Kidney glomerular epithelial cell (primary cell): ENCODE results near the gene TMEM63A.
"Not testable (repeated sequence)": the region's sequence is repeated elsewhere in the genome, so short reads cannot be mapped to it uniquely, and the experiment has no call there.

Experiments
- DNase-seq: peaks from one replicate; lab custom pipeline; 2025; lab: John Stamatoyannopoulos, UW

The TMEM63A gene

DNA sequence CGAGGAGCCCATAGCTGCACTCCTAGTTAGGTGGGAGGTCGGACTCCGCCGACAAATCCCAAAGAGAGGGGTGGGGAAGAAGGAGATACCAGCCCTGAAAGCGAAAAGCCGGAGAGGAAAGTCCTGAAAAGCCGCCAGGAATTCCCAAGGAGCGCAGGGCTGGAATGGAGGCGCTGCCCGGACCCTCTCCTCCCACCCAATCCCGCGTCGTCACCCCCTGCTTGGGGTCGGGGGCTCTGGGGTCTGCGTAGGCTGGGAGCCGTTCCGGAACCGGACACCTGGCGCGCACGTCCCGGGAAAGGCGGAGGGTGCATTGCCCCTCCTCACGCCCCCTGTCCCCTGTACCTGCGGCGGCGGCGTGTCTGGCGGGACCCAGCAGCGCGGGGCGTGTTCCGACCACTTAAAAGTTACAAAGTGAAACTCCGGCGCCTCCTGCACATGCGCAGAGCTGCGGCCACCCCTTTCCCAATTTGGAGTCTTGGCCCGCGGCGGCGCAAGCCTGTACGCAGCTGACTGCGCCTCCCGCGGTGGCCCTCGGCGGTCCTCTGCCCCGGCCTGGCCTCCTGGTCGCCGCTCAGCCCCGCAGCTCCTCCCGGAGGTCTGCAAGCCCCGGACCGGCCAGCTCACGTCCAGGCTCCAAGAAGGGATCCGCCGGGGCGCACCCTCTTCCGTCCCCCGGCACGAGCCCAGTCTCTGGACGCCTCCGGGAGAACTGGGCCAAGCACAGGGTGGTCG lies at the start of gene TMEM63A:
Gene TMEM63A, minus strand, starts transcription at position 422 of the 735 bp plus-strand sequence. CDS start 4,800 bp downstream, outside the sequence.
- peak; percentile 46 for DNase-seq

- no peak for DNase-seq
These were observed 49.3 kb upstream of the TMEM63A start for GRCh38 chr1:225931270-225932136.

DNA sequence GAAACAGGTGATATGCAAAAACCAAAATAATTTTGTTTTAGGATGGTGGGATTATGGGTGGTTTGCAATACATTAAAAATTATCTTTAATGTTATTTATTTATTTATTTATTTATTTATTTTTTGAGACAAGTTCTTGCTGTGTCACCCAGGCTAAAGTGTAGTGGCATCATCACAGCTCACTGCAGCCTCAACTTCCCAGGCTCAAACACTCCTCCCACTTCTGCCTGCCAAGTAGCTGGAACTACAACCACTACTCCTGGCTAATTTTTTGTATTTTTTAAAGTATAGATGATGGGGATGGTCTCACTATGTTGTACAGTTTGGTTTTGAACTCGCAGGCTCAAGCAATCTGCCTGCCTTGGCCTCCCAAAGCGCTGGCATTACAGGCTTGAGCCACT lies 48.4 kb upstream of the TMEM63A start:
- no peak for DNase-seq

GRCh38 chr1:225929462-225929861 lies 47.3 kb upstream of the TMEM63A start:
- not testable (repeated sequence) for DNase-seq

- no peak for DNase-seq
These were observed 46.3 kb upstream of the TMEM63A start for GRCh38 chr1:225928186-225929175.

GRCh38 chr1:225926551-225927113 lies 44.5 kb upstream of the TMEM63A start:
- no peak for DNase-seq

DNA sequence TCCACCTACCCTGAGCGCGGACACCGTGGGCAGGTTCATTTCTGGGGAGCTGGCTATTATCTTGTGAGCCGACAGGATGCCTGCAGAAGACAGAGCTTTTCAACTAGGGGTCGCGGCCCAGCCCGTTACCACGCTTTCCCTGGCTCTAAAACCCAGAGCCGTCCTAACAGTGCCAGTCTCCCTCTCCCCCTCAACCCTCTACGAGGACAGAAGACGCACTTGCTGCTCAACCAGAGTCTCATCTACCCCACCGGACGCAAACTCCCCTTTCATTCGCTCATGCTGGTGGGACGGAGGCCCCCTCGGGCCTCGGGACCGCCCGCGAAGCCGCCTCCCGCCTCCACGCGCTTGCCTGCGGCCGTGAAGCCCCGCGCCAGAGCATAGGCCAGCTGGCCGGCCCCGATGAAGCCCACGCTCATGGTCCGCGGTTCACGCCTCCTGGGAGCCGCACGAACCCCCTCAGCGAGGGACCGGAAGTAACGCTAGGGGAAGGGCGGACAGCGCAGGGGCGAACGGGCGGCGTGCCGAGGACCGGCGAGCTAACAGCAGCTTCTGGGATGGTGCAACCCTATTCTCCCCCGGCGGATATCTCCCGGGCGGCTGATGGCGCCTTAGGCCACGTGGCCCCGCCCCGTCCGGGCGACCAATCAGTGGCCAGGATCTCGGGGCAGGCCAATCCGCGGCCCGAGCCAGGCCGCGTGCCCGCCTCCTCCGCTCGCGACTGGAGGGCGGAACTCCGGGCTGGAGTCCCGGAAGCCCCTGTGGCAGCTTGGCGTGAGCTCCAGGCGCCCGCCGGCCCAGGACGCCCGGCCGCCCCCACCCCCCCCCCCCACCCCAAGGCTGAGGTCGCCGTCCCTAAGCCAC lies 41.7 kb upstream of the TMEM63A start, which contains the start of gene PYCR2:
Gene PYCR2, minus strand, starts transcription at position 559 of the 864 bp plus-strand sequence. Its CDS starts 140 bp downstream, at position 419.
- peak; percentile 85 for DNase-seq

DNA sequence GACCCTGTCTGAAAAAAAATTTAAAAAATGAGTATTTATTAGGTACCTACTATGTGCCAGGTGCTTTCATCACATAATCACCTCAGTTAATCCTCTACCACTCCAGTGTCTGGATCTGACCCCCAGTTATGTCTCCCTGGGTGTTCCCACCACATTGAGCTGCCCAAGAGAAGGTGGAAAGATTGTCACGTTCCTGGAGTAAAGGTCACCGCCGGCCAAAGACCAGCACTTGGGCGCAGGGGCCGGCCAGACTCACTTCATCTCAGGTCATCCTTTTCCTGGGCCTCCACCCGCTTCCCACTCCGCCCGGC lies 41.2 kb upstream of the TMEM63A start:
- DNase-seq = no peak

GRCh38 chr1:225921734-225922709 lies 39.8 kb upstream of the TMEM63A start:
- no peak for DNase-seq

DNA sequence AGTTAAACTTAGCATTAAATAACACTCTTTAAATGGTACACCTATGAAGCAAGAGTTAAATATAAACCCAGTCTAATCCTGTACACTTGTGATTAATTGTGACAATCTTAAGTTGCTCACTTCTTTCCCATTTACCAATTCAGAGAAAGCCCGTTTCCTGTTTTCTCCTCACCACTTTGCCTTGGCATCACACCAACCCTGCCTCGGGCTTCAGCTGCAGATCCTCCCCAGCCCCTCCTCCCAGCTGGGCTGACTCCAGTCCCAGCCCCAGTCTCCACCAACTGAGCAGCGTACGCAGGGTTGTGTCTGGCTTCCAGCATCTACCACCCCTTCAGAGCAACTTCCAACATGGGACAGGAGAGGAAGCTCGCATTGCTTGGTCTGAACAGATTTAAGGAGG lies 37.7 kb upstream of the TMEM63A start:
- peak; percentile 4 for DNase-seq

DNA sequence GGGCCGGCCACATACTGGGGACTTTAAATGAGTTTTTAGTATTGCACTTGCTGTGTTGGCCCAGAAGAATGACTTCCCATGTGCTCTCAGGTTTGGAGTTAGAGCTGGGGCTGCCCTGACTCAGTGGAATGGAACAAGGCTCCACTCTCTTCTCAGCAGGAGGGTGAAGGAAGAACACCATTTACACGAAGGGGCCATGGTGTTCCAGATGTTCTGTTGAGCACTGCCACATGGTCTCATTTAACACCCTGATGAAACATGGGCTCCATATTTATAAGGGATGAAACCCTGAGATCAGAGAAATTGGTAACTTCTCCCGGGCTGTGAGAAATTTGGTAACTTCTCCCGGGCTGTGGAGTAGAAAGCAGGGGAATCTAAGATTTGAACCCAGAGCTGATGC lies 36.1 kb upstream of the TMEM63A start:
- DNase-seq = no peak

- DNase-seq = no peak
These were observed 35.4 kb upstream of the TMEM63A start for GRCh38 chr1:225917536-225917935.

- no peak for DNase-seq
These were observed 34.9 kb upstream of the TMEM63A start for GRCh38 chr1:225917101-225917500.

DNA sequence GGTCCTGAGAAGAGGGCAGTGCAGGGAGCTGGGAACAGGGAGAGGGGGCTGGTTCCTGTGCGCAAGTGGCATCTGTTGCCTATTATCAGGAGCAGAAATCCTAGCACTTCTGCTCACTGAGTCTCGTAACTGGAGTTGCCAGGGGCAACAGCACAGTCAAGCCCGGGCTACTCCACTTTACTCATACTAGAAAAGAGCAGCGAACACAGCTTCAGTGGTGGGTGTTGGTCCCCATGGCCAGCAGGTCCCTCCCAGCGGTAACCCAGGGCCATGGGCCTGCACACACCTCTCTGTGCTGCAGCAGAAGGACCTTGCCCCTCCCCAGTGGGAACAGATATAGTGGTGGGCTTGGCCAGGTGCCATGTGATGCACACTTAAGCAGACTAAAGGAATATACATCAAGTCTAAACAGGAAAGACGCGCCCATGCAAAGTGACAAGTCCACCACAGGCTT lies 33.4 kb upstream of the TMEM63A start:
- DNase-seq = no peak

DNA sequence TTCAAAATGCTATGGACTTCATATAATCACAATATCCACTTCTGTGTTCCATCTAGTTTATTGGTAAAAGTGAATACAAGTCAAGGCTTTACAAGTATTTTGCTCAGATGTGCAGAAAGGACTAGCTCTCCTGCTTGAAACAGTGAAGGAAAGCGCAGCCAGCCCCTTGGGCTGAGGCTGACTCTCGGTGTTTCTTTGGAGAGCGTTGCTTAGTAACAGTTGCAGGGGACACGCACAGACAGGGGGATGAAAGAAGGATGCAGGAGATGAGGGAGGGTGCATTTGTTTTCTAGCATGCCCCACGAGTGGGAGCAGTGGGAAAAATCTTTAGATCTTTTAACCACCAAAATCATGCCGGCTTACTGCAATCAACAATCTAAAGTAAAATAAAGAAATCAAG lies 32.8 kb upstream of the TMEM63A start:
- no peak for DNase-seq

- DNase-seq = no peak
These were observed 32.2 kb upstream of the TMEM63A start for GRCh38 chr1:225914391-225914790.

DNA sequence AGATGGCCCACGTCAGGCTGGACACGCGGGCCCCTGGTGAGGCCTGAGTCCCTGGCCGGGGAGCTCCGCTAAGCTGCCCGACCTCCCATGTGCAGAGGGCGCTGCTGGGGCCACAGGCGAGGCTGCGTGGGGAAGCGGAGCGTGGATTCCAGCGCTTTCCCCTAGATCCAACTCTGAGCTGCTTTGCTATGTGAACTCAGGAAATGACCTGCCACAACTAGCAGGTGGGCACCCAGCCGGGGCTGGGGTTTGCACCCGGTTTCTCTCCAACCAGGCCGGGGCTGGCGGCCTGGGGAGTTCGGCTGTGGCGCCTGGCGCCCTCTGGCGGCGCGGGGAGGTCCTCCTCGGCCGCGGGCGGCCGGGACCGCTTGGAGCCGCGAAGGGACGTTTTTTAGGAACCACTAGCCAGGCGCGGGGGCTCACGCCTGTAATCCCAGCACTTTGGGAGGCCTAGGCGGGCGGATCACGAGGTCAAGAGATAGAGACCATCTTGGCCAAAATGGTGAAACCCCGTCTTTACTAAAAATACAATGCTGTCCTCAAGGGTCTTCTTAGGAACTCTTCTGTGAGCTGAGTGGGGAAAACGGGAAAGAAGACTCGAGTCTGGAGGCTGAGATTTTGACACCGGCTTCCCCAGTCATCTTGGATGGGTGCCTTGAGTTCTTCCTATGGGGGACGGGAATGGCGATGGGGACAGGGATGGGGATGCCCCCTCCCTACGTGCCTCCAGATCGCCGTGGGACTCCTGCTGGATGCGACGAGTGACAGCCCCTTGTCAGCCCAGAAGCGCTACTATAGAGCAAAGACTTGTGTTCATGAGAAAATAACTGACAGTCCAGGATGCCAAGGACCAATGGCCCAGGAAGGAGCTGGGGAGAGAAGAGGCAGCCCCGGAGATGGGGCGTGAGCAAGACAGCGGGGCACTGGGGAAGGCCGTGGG lies 29.3 kb upstream of the TMEM63A start:
- DNase-seq = peak; percentile 1

DNA sequence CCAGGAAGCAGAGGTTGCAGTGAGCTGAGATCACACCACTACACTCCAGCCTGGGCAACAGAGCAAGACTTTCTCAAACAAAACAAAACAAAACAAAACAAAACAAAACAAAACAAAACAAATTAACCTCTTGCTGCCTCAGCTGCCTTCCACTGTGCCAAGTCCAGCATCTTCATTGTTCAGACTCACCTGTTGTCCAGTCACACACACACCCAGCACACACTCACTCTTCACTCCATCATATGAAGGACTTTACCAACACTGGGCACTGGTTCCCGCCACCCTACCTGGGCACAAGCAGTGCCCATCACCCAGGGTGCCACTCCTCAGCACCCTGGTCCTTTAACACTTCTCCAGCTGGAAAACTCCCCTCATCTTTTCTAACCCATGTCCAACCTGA lies 27.3 kb upstream of the TMEM63A start:
- no peak for DNase-seq
